Measurements from ENCODE around the gene PLD2.

DNA sequence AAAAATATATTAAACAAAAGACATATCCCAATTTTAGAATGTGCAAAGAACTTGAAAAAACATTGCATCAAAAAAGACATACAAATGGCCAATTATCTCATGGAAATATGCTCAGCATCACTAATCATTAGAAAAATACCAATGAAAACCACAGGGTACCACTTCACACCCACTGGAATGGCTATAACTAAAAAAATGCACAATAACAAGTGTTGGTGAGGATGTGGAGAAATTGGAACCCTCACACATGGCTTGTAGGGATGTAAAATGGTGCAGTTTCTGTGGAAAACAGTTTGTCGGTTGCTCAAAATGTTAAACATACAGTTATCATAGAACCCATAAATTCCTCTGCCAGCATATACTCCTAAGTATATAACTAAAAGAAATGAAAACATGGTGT is 11.8 kb upstream of the PLD2 start:
- TF ChIP-seq POLR2A (IDR thresholded peaks at IDR 0.05) (no peak), POLR2AphosphoS5 (IDR thresholded peaks at IDR 0.05) (no peak)
- TF ChIP-seq, protein P1, sequence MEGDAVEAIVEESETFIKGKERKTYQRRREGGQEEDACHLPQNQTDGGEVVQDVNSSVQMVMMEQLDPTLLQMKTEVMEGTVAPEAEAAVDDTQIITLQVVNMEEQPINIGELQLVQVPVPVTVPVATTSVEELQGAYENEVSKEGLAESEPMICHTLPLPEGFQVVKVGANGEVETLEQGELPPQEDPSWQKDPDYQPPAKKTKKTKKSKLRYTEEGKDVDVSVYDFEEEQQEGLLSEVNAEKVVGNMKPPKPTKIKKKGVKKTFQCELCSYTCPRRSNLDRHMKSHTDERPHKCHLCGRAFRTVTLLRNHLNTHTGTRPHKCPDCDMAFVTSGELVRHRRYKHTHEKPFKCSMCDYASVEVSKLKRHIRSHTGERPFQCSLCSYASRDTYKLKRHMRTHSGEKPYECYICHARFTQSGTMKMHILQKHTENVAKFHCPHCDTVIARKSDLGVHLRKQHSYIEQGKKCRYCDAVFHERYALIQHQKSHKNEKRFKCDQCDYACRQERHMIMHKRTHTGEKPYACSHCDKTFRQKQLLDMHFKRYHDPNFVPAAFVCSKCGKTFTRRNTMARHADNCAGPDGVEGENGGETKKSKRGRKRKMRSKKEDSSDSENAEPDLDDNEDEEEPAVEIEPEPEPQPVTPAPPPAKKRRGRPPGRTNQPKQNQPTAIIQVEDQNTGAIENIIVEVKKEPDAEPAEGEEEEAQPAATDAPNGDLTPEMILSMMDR (IDR thresholded peaks at IDR 0.05), result no peak

Measured in suprapubic skin (tissue), 4 donors.